Measurements from ENCODE around the gene CTSS. TPM values are rescaled to one million over a fixed set of nuclear protein-coding genes. Genes with fewer than 3 reads are reported as not detected.

CTSS gene
- total RNA-seq, 1 donor = 2.3 TPM

DNA sequence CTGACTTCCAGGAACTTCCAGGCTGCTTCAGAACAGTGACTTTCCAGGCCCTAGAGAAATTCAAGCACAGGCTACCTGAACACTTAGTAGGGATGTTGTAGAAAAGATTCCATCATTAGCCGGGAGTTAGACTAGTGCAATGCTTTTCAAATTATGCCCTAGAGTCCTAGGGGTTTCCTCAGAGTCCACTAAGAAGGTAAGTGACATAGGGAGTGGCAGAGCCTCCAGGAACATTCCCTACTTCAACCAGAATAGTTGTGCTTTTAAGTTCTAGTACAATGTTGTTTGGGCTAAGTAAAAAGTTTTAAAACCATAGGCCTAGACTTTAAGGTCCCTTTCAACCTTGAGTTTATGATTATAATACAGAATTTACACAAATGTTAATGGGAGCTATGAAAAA is 59.5 kb downstream of the CTSS start:
- DNase-seq (ENCODE audit: low read depth) = no peak
- H3K4me3 ChIP-seq (ENCODE audit: low read depth, low read length) = no peak overlapping the region
- TF ChIP-seq, protein P1, sequence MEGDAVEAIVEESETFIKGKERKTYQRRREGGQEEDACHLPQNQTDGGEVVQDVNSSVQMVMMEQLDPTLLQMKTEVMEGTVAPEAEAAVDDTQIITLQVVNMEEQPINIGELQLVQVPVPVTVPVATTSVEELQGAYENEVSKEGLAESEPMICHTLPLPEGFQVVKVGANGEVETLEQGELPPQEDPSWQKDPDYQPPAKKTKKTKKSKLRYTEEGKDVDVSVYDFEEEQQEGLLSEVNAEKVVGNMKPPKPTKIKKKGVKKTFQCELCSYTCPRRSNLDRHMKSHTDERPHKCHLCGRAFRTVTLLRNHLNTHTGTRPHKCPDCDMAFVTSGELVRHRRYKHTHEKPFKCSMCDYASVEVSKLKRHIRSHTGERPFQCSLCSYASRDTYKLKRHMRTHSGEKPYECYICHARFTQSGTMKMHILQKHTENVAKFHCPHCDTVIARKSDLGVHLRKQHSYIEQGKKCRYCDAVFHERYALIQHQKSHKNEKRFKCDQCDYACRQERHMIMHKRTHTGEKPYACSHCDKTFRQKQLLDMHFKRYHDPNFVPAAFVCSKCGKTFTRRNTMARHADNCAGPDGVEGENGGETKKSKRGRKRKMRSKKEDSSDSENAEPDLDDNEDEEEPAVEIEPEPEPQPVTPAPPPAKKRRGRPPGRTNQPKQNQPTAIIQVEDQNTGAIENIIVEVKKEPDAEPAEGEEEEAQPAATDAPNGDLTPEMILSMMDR (IDR thresholded peaks at IDR 0.05; ENCODE audit: insufficient read depth, low read length) = no peak

DNA sequence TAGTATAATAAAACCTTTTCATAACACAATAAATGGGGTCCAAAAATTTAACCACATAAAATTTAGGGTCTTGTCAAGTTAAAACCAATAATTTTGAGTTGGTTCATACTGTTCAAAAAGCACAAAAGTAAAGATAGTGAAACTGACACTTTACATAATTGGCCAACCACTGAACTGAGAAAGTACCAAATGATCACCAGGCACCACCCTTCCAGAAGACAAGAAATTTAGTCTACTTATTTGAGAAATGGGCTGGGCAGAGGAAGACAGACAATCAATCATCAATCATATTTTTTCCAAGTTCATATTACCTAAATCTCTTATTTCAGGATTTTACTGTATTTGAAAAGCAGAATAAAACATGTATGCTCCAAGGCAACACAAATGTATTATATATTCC is 62.2 kb downstream of the CTSS start:
- no peak for DNase-seq (ENCODE audit: low read depth)
- H3K4me3 ChIP-seq (ENCODE audit: low read depth, low read length) = no peak overlapping the region
- TF ChIP-seq, protein P1 (IDR thresholded peaks at IDR 0.05; ENCODE audit: insufficient read depth, low read length) = no peak

DNA sequence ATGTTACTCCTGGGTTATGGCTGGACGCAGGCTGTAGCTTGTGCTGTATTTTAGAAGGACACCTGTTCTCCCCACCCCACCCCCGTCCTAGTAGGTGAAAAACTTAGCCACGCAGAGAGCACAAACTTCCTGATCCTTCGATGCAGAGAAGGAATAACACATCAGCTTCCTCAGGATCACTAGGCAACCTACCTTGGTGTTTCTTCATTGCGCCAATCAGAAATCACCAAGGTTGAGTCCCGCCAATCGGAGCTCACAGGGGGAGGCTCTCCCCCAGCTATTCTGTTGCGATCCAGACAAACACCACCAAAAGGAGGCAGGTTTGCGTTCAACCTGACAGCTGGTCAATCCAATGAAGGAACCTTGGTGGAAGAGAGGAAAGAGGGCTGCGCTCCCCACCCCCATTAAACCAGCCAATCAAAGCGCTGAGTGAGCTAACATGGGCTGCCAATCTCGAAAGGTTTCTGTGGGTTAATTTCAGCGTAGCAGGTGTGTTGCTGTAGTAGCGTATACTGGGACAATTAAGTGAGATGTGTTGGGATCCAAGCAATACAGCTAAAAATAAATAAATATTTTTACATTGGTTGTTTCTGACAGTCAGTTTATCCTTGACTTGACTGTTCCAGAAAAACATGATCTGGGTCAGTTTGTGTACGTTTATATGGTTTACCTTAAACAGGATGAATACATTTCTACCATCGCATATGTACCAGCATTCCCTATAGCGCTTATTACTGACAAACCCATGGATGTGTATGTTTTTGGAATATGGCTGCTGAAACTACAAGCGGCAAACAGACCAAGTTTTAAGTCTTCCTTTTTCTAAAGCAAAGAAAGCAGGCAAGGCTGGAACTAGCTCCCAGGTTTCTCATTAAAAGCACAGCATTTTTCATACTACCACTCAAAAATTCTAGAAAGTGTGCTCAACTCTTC is 68.3 kb downstream of the CTSS start, which contains the start of gene GOLPH3L:
GOLPH3L (minus strand) TSS at position 160 of the 933 bp plus-strand sequence. CDS start 2,316 bp downstream, outside the sequence.
- peak; percentile 98 for DNase-seq (ENCODE audit: low read depth)
- TF ChIP-seq, protein P1 (IDR thresholded peaks at IDR 0.05; ENCODE audit: insufficient read depth, low read length) = peak; percentile 38
- peak within 1 kb of the TSS; percentile 76 for H3K4me3 ChIP-seq (ENCODE audit: low read depth, low read length)

DNA sequence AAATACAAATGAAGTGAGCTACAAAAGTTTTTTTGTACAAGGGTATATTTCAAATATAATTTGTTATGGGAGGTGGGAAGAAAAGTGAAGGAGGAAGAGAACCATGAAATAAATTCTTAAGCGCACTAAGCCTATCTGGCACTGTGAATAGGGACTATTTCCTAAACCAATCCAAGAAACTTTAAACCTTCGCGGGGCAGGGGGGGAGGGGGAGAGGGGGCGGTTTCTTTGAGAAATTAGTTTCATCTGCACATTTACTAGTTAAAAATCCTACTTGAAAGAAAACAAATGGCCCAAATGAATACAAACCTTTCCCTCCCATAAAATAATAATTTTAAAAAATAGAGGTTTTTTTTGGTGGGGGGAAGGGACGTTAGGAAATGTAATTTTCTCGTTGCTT is 69.0 kb downstream of the CTSS start:
- peak overlapping the region; percentile 76 for H3K4me3 ChIP-seq (ENCODE audit: low read depth, low read length)
- TF ChIP-seq, protein P1 (IDR thresholded peaks at IDR 0.05; ENCODE audit: insufficient read depth, low read length) = no peak
- DNase-seq (ENCODE audit: low read depth) = peak; percentile 4

DNA sequence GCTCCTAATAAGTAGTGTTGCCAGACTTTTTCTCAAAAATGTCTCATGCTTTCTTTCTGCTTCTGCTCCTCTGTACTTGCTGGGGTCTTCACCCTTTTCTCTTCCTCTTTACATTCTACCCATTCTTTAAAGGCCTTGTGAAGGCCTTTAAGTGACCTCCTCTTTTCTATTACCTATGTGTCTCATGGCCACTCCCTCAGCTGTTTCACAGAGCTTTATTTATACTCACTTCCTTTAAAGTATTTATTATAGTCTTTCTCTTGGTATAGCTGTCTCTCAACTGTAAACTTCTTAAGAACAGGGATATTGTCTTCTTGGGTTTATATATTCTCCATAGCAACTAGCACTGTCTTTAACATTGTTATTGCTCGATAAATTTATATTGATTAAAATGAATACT is 69.4 kb downstream of the CTSS start:
- H3K4me3 ChIP-seq (ENCODE audit: low read depth, low read length) = peak overlapping the region; percentile 76
- DNase-seq (ENCODE audit: low read depth) = no peak
- TF ChIP-seq, protein P1 (IDR thresholded peaks at IDR 0.05; ENCODE audit: insufficient read depth, low read length) = no peak

DNA sequence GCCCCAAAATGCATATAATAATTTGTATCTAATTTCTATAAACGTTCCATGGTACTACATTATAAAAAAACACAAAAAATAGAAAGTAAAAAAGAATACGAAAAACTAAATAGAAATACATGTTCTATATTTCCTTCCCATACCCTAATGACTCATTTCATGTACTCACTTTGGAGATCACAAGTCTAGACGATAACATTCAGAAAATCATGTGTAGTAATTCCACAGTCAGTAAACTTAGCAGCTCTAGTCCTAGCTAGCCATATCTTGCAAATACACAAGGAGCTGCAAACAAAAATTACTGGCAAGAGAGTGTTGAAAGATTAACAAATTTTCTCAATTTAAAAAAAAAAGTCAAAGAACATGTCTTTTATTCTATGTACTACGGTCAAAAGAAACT is 70.0 kb downstream of the CTSS start:
- TF ChIP-seq, protein P1 (IDR thresholded peaks at IDR 0.05; ENCODE audit: insufficient read depth, low read length) = no peak
- no peak for DNase-seq (ENCODE audit: low read depth)
- peak overlapping the region; percentile 24 for H3K4me3 ChIP-seq (ENCODE audit: low read depth, low read length)
